GM18870 (cell line): Measurements from ENCODE around the gene MRGPRX2.
A peak's percentile ranks its signal among the peaks of the same experiment; 100 is the strongest.

Source experiments
- ATAC-seq: cut with Tn5 transposase; IDR thresholded peaks from one replicate; pipeline ENCODE4 v1.9.1; 2021; ENCODE audit warnings: moderate library complexity; ENCODE audit not compliant: unreplicated experiment

The MRGPRX2 gene

DNA sequence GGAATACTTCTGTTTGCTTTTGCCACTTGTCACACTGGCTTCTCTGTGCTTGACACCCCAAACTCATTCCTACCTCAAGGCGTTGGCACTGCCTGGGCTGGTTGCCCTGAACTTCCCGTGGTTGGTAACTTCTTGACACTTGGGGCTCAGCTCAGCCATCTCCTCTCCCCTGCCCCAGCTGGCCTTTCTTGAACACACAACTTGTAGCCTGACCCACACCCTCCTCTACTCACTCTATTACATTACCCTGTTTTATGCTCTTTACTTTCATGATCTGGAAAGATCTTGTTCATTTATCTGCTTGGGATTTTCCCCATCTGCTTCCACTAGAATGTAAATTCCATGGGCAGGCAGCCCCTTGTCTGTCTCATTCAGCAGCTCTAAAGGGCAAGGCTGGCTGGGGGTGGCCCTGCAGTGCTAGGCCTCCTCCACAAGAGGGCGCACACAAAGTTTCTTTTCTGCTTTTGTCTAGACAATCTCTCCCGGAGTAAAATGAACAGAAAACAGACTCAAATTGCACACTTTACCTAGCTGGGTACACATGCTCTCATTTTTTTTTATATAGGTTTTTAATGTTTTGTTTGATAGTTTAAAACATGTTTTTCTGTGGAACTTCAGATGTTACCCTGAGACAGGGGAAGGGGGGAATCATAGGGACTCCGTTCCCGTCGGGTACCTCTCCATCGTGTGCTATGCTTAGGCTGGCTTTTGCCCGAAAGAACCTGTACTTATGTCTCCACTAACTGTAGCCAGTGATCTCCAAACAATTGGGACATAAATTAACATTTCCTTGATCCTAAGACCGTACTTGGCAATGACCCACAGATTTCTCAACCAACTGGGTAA lies 16.4 kb upstream of the MRGPRX2 start:
- ATAC-seq, result peak; percentile 81

DNA sequence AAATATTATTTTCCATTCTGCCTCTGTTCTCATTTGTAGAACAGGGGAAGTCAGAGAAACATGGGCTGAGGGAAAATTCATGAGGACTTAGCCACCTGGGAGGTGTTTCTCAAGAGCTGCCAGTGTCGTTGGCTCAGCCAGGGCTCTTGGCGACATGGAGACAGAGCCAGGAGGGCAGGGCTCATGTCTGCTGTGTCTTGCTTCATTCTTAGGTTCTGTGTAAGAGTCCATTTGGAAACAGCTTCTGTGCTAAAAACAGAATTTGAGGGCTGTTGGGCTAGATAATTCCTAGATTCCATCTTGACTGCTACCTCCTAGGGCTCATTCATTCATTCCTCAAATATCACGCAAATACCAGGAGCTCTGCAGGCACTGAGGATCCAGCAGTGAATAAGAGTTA lies 15.1 kb upstream of the MRGPRX2 start:
- no peak for ATAC-seq

DNA sequence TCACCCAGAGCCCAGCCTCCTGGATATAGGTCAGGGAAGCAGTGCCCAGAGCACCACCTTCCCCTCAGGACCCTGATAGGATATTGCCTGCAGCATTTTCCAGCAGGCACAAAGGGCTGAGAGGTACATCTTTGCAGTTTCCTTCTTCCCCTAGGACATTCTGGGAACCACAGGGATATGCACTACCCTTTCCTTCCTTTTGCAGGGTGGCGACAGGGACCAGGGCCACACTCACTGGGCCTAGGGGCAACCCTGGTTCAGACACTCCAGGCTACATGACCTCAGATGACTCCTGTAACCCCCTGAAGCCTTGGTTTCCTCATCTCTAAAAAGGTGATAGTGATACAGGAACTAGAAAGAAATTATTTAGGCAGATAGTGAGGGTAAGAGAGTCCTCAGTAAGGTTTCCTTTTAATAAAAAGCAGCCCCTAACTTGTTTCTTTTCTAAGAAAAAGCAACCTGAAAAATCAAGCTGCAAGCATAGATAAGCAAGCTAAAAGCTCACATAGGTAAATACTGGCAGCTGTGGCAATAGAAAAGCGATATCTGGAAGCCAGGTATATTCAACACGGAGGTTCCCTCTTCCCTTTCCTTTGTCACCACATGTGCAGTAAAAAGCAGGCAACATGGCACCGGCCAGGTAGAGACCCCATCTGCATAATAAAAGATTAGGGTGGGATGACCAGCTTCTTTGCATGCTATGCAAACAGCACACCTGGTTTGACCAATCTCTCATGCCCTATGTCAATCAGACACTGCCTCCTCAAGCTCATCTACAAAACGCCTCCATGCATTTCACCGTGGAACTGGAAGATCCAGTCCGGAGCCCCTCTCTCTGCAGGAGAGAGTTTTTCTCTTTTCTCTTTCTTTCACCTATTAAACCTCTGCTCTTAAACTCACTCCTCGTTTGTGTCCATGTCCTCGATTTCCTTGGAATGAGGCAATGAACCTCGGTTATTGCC lies 13.2 kb upstream of the MRGPRX2 start:
- ATAC-seq, result no peak

DNA sequence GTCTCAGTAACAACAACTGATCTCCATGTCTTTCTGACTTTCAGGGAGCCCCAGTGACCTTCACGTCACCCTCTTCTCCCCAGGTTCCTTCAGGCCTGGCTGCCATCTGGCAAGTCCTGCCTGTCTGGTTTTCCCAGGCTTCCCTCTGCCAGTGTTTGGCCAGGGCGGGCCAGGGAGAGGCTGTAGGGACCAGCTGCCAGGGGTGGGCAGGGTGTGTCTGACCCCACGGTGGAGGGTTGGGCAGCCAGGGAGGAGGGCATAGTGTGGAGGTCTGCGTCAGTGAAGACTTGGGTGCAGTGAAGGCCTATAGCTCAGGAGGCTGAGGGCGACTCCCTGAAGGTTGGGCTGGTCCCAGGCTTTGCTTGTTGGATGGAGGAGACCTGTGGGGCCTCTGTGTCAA lies 11.9 kb upstream of the MRGPRX2 start:
- ATAC-seq, result no peak

DNA sequence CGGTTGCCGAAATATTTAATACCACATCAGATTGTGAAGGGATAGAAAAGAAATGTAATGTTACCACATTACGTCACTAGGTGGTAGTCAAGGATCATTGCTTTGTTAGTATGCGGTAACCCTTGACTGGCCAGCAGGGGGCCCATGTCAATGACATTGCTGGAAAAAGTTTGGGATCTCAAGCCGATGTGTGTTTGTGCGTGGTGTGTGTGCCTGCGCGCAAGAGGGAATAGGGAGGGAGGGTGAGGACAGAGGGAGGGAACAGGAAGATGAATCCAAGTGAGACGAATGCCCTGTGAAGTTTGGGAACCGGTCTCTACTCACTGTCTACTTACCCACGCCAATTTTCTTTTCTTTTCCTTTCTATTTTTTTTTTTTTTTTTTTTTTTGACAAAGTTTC lies 10.7 kb upstream of the MRGPRX2 start:
- ATAC-seq, result peak; percentile 96

DNA sequence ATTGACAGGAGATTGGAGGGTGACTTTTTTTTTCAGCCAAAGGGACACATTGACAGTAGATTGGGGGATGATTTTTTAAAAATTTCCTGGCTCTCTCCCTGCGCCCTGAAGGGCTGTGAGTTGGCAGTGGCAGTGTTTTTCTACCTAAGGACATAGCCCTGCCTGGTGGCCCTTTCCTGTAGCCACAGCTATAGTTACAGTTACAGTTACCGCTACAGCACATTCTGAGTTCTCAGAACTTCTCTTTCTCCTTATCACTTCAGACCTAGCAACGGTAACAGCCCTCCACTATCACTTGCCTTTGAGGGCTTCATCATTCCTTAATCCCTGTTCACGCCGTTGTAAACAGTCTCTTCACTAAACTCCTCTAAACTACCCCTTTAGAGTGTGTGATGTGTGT lies 684 bp downstream of the MRGPRX2 start:
- no peak for ATAC-seq

DNA sequence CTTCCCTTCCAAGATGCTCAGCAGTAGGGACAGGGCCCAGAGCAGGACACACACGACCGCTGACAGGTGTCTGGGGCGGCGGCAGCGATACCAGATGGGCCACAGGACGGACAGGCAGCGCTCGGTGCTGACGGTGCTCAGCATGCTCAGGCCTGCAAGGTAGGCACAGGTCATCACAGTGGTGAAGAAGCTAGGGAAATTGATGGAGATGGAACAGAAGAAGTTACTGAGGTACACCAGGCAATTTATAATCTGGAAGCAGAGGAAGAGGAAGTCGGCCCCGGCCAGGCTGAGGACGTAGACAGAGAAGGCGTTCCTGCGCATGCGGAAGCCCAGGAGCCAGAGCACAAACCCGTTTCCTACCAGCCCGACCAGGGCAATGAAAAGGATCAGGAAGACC lies 4.6 kb downstream of the MRGPRX2 start:
- no peak for ATAC-seq

DNA sequence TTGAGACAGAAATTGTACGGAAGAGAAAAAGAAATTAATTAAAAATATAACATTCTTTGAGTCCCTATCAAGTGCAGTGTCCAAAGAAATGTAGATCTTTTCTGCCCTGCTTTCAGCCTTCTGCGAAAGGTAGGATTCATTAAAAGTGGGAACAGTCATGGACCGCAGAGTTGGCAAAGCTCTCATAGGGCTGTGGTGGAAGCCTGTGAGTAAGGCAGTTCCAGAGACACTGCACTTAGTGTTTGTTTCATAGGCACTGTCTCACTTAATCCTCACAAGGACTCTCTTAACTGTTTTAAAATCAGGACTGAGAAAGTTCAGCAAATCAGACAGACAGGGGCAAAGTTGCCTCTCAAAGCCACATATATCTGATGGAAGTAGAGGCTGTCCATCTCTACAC lies 5.5 kb downstream of the MRGPRX2 start:
- ATAC-seq, result no peak

DNA sequence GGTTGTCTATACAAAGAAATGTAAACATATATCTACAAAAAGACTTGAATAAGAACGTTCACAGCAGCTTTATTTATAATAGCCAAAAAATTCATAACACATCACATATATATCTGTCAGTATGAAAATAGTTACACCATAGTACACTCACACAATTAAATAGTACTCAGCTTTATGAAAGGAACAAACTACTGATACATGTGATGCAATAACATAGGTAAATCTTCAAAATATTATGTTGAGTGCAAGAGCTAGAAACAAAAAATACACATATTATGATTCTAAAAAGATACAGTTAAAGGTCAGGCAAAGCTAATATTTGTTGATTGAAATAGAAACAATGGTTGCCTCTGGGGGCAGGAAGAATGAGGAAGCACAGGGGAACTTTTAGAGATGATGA lies 6.6 kb downstream of the MRGPRX2 start:
- ATAC-seq, result no peak

DNA sequence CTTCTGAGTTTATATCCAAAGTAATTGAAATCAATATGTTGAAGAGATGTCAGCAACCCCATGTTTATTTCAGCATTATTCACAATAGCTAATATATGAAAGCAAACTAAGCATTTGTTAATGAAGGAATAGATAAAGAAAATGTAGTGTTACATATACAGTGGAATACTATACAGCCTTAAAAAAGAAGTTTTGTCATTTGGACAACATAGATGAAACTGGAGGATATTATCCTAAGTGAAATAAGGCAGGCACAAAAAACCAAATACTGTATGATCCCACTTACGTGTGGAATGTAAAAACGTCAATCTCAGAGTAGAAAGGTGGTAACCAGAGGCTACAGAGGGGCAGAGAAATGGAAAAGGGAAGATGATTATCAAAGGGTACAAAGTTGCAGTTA lies 10.2 kb downstream of the MRGPRX2 start:
- ATAC-seq, result no peak

DNA sequence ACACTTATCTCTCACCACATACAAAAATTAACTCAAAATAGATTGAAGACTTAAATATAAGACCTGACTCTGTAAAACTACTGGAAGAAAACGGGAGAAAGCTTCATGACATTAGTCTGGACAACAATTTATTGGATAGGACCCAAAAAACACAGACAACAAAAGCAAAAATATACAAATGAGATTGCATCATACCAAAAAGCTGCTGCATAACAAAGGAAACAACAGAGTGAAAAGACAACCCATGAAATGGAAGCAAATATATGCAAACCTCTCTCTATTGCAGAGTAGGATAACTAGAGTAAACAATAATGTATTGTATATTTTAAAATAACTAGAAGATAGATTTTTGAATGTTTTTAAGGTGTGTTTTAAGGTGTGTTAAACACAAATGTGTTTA lies 11.2 kb downstream of the MRGPRX2 start:
- ATAC-seq, result no peak

DNA sequence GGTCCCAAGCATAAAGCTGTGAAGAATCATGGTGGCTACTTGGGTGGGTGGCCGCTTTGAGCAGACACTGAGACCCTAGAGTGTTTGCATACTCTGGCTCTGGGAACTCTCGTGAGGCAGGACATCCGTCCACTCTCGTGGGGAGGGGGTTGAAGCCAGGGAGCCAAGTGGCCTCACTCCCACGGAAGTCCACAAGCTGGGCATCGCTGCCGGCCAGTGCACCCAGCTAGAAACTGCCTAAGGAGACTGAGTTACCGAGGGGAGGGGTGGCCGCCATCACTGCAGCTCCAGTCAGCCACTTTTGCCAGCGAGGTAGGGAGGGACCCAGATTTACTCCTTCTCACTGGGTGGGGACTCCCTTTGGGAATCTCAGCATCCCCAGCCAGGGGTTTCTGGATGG lies 20.5 kb downstream of the MRGPRX2 start:
- ATAC-seq, result no peak

DNA sequence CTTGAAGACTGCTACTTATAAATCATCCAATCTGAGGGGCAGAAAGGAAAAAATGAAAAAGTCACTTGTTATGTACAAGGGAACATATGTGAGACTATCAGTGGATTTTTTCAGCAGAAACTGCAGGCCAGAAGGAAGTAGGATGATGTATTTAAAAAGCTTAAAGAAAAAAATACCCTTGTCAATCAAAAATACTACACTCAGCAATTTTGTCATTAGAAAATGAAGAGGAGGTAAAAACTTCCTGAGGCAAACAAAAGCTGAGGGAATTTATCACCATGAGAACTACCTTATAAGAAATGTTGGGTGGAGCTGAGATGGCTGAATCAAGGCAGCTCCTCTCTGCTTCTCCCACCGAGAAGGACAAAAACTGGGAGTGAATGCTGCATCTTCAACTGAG lies 21.1 kb downstream of the MRGPRX2 start:
- ATAC-seq, result no peak

DNA sequence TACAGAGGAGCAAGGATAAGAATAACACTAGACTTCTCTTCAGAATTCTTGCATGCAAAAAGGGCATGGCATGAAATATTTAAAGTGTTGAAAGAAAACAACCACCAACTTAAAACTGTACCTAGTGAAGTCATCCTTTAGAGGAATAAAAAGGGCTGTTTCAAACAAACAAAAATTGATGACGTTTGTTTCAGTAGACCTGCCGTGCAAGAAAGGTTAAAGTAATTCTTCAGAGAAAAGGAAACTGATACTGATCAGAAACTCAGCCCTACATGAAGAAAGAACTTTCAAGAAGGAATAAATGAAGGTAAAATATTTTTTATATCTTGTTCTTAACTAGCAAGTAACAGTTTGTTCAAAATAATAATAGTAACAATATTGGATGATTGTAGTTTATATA lies 27.5 kb downstream of the MRGPRX2 start:
- no peak for ATAC-seq

DNA sequence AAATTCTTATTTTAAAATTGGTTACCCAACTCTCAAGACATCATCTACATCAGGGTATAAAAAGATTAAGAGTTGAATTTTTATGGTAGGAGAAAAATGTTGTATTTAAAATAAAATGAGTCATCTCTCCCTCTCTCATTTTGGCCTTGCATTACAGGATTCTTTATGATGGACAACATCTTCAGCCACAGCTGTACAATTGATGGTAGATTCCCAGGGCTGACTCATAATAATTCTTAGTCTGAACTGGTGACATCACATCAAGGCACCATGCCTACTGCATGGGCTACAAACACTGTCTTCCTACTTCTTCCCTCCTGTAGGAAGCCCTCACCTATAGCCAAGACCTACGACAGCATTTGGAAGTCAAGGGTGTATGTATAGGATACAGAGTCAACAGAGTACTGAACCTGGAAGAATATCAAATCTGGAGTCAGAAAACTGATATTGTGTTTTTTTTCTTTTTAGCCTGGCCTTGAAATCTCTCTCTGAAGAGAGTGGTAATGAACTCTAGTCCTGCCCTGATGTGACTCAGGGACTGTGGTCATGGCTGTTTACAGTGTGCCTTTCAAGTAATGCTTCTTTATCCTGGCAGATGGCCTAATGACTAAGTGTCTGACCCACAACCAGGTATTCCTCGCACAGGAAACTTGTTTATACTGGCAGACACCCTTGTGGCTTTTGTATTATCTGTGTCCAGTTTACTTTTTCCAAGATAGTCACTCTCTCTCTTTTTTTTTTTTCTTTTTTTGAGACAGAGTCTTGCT lies 32.5 kb downstream of the MRGPRX2 start:
- no peak for ATAC-seq

DNA sequence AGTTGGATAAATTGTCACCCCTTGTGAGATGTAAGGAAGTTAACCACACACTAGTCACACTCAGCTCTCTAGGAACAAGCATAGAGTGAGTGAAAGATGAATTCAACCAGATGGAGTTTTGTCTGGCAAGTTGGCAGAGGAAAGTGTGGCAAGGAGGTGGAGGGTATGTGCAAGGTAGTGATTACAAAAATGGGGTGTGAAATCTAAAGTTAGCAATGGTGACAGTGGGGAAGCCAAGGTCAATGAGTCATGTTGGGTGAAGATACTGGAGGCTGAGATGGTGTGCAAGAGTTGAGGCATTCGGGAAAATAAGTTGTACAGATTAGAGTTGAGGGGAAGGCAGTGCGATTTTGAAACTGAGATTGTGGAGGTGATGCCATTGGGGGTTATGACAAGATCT lies 33.7 kb downstream of the MRGPRX2 start:
- ATAC-seq, result no peak

DNA sequence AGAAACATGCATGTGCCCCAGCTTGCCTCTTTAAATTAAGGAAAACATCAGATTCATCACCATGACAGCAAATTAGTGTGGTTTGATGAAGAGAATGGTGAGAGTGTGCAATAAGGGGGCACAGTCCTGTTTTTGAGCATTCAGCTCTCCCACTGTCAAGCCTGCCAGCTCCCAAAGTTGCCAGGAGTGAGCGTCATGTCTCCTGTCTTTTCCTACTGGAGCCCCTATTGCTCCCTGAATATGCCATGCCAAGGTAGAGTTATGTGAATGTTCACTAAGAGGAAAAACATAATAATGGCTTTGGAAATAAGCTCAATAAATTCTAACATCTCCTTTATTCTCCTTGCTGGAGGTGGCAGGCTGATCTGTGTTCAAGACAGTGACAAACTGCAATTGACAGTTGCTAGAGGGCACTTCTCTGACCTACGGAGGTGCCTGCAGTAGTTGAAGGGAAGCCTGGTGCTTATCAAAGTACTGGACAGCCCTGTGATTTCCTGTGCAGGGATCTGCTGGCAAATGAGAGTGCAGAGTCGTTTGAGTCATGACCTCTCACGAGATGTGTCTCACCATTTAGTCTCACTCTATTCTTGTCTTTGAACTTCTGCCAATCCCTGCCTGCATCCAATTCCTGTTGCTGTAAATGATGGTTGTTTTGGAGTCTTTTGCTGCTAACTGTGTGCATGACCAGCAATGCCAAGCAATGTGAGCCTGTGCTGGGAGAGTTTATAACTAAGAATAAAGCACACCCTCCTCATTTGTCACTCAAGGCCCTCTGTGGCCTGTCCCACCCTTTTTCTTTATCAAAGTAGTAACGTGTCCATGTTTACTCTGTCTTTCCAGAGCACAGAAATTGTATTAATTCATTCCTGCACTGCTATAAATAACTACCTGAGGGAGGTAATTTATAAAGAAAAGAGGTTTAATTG lies 34.8 kb downstream of the MRGPRX2 start:
- no peak for ATAC-seq

DNA sequence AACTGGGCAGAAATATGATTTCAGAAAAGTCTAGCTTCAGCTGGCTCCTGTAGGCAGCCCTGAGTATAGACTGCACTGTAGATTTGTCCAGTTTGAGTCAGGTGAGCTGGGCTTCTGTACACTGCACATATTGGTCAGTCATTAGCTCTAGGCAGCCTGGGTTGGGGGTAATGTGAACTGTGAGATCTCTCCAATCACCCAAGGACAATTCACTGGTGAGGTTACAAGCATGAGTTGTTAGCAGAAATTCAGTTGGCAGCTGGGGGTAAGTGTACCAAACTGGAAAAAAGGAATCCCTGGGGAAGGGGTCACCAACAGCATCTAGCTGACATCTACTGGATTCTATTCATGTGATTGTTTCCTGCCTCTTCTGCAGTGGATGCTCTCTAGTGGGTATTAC lies 39.7 kb downstream of the MRGPRX2 start:
- ATAC-seq, result no peak

DNA sequence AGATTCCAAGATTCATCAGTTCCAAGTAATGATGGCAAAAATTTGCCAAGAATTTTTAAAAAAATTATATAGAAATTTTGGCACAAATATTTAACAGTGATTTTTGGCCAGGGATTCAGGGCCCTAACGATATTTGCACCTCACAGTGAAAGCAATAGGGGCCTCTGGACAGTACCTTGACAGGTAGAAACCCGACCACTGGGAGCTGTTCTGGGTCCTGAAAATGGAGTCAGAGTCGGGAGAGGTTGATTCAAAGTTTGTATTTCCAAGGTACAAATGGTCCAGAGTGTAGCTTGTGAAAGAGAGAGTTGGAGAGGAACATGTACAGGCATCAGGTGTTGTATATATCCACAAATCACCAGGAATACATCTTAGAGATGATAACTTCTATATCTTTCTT lies 41.6 kb downstream of the MRGPRX2 start:
- ATAC-seq, result no peak

DNA sequence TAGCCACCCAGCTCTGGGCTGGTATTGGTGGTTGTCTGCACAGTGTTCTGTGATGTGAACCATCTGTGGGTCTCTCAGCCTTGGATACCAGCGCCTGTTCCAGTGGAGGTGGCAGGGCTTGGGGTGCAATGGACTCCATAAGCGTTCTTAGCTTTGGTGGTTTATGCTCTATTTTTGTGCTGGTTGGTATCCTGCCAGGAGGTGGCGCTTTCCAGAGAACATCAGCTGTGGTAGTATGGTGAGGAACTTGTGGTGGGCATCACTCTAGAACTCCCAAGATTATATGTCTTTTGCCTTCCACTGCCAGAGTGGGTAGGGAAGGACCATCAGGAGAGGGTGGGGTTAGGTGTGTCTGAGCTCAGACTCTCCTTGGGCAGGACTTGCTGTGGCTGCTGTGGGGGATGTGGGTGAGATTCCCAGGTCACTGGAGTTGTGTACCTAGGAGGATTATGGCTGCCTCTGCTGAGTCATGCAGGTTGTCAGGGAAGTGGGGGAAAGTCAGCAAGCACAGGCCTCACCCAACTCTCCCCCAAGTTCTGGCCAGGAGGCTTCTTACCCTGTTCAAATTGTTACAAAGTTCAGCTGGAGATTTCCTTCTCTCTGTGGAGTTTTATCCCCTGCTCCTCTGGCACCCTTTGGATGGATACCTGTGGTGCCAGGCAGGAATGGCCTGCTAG lies 47.2 kb downstream of the MRGPRX2 start:
- ATAC-seq, result no peak
